Neutrophil (primary cell): ENCODE results near the gene MED31.

Source experiments
- H3K27ac ChIP-seq: fragments of 200-600 bp; sonication (generic); 2 replicates; pipeline ENCODE4 v1.5.1; 2016; ENCODE audit warnings: mild to moderate bottlenecking, moderate library complexity
- H3K27me3 ChIP-seq: fragments of 200-600 bp; sonication (generic); 2 replicates; pipeline ENCODE4 v1.6.0; 2016; ENCODE audit warnings: mild to moderate bottlenecking
- H3K36me3 ChIP-seq: fragments of 200-600 bp; sonication (generic); 2 replicates; pipeline ENCODE4 v1.5.1; 2017
- H3K4me1 ChIP-seq, 2 experiments: fragments of 200-600 bp in 1 of 2; sonication (generic) in 1 of 2; 1 replicate in 1 of 2; 2 replicates in 1 of 2; pipeline versions ENCODE4 v1.5.1 to v1.6.1; 2013 to 2016; ENCODE audit warnings: low read depth in 1 of 2, low read length in 1 of 2, mild to moderate bottlenecking in 1 of 2, moderate library complexity in 1 of 2; ENCODE audit not compliant: control insufficient read depth in 1 of 2, insufficient read depth in 1 of 2
- H3K4me3 ChIP-seq, 2 experiments: fragments of 200-600 bp in 1 of 2; sonication (generic) in 1 of 2; 1 replicate in 1 of 2; 2 replicates in 1 of 2; pipeline ENCODE4 v1.5.1; 2013 to 2016; ENCODE audit warnings: low read depth in 1 of 2, low read length in 1 of 2, mild to moderate bottlenecking in 1 of 2, moderate library complexity in 1 of 2
- H3K9me3 ChIP-seq: fragments of 200-600 bp; sonication (generic); 2 replicates; pipeline ENCODE4 v1.5.1; 2016
- TF ChIP-seq, protein P1 (sequence below): fragments of 200-600 bp; sonication (generic); IDR thresholded peaks from 2 replicates; pipeline ENCODE4 v1.5.1; 2016; ENCODE audit warnings: antibody characterized with exemption

The MED31 gene

GRCh38 chr17:6682339-6682738, 30.9 kb upstream of the MED31 start:
- Histone ChIP-seq H3K27me3 (peaks cover 89% of the 10 kb centered on the region), H3K36me3 (no peaks in the 10 kb centered on the region), H3K4me3 (no peak overlapping the region), H3K4me1 (no peaks in the 10 kb centered on the region), H3K27ac (no peak overlapping the region), H3K9me3 (no peaks in the 10 kb centered on the region)
- TF ChIP-seq, protein P1, sequence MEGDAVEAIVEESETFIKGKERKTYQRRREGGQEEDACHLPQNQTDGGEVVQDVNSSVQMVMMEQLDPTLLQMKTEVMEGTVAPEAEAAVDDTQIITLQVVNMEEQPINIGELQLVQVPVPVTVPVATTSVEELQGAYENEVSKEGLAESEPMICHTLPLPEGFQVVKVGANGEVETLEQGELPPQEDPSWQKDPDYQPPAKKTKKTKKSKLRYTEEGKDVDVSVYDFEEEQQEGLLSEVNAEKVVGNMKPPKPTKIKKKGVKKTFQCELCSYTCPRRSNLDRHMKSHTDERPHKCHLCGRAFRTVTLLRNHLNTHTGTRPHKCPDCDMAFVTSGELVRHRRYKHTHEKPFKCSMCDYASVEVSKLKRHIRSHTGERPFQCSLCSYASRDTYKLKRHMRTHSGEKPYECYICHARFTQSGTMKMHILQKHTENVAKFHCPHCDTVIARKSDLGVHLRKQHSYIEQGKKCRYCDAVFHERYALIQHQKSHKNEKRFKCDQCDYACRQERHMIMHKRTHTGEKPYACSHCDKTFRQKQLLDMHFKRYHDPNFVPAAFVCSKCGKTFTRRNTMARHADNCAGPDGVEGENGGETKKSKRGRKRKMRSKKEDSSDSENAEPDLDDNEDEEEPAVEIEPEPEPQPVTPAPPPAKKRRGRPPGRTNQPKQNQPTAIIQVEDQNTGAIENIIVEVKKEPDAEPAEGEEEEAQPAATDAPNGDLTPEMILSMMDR = no peak

DNA sequence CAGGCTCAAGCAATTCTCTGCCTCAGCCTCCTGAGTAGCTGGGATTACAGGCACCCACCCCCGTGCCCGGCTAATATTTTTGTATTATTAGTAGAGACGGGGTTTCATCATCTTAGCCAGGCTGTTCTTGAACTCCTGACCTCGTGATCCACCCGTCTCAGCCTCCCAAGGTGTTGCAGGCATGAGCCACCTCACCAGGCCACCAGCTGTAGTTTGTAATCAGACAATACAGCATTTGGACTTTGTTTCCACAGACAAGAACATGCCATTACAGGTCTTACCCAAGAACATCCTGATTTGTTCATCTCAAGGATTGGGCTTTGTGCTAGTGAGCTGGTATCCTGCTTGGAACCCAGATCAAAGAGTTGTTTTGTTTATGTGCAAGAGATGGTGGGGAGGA, 30.3 kb upstream of the MED31 start:
- H3K36me3 ChIP-seq = no peaks in the 10 kb centered on the region
- H3K4me1 ChIP-seq = no peaks in the 10 kb centered on the region
- TF ChIP-seq, protein P1 = no peak
- H3K27me3 ChIP-seq = peaks cover 91% of the 10 kb centered on the region
- no peak overlapping the region for H3K4me3 ChIP-seq
- H3K27ac ChIP-seq = no peak overlapping the region
- H3K9me3 ChIP-seq = no peaks in the 10 kb centered on the region

GRCh38 chr17:6681176-6681575, 29.8 kb upstream of the MED31 start:
- TF ChIP-seq, protein P1 = no peak
- no peaks in the 10 kb centered on the region for H3K9me3 ChIP-seq
- H3K4me3 ChIP-seq = no peak overlapping the region
- H3K27ac ChIP-seq = no peak overlapping the region
- H3K27me3 ChIP-seq = peaks cover 91% of the 10 kb centered on the region
- H3K4me1 ChIP-seq = no peaks in the 10 kb centered on the region
- no peaks in the 10 kb centered on the region for H3K36me3 ChIP-seq

DNA sequence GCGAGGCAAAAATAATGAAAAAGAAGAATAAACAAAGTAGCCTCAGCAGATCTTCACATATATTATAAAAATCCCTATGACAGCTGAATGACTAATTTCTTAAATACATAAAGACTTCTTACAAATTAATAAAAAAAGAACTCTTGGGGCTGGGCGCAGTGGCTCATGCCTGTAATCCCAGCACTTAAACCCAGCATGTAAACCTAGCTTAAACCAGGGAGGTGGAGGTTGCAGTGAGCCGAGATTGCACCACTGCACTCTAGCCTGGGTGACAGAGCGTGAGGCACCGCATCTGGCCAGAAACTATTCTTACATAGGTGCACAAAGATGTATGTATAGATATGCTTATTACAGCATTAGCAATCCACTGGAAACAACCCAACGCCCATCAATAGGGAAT, 27.8 kb upstream of the MED31 start:
- no peaks in the 10 kb centered on the region for H3K36me3 ChIP-seq
- no peaks in the 10 kb centered on the region for H3K9me3 ChIP-seq
- TF ChIP-seq, protein P1 = no peak
- no peak overlapping the region for H3K27ac ChIP-seq
- H3K4me1 ChIP-seq = no peaks in the 10 kb centered on the region
- H3K27me3 ChIP-seq = peaks cover 77% of the 10 kb centered on the region
- no peak overlapping the region for H3K4me3 ChIP-seq

GRCh38 chr17:6677946-6678345, 26.5 kb upstream of the MED31 start:
- no peak overlapping the region for H3K4me3 ChIP-seq
- TF ChIP-seq, protein P1 = no peak
- no peak overlapping the region for H3K27ac ChIP-seq
- H3K36me3 ChIP-seq = no peaks in the 10 kb centered on the region
- H3K4me1 ChIP-seq = no peaks in the 10 kb centered on the region
- H3K27me3 ChIP-seq = peaks cover 71% of the 10 kb centered on the region
- no peaks in the 10 kb centered on the region for H3K9me3 ChIP-seq
